Stimulated activated CD8-positive, alpha-beta memory T cell treated with anti-CD3 and anti-CD28 coated beads, Interleukin-15, amount 100 ng/mL, for 1 hour (primary cell): ENCODE results near the gene ERVH48-1.
"Not testable (repeated sequence)": the region's sequence is repeated elsewhere in the genome, so short reads cannot be mapped to it uniquely, and the experiment has no call there.

Source experiments
- DNase-seq: peaks from one replicate; pipeline ENCODE4 v3.0.0-alpha.2; 2020; ENCODE audit warnings: low read depth

ERVH48-1 gene

GRCh38 chr21:42906233-42906632, 19.2 kb downstream of the ERVH48-1 start:
- DNase-seq, result no peak

DNA sequence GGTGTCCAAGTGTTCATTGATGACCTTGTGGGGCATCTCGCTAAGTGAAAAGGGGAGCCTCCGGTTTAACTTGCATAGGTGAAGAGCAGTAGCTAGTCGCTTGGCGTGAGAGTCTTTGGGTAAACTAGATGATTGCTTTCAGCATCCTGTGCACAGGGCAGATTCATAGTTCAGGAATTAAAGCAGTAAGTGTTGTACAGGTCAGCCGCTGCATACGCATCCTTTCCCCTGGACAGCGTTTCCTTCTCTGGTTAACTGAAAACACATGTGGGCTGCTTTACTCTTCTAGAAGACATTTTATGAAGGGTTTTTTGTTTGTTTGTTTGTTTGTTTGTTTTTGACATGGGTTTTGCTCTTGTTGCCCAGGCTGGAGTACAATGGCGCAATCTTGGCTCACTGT, 20.2 kb downstream of the ERVH48-1 start:
- no peak for DNase-seq

DNA sequence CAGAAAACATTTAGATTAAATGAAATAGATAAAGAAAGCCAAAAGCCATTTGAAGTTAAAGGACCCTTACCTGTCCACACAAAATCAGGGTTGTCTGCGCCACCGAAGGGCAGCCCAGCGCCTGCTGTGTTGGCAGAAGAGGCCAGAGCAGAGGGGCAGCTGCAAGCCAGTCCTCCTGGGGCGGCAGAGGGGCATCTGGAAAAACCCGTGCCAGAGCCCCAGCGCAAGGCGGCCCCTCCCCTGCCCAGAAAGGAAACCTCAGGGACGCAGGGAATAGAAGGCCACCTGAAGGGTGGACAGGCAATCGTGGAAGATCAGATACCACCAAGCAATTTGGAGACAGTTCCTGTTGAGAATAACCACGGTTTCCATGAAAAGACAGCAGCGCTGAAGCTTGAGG, 21.6 kb downstream of the ERVH48-1 start:
- DNase-seq, result no peak

DNA sequence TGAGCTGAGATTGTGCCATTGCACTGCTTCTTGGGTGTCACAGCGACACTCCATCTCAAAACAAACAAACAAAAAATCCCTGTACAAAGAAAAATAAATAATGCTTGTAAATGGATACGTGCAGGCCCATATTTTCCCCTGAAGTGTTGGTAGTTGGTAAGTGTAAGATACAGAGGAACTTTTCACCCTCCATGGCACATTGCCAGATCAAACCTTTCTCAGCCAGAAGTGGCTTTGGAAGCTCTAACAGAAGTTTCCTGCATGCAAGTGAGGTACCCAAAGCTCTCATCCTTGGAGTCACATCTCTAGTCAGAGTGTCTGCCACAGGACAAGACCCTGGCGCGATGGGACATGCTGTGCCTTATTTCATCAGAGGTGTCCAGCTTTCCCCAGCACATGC, 25.0 kb downstream of the ERVH48-1 start:
- no peak for DNase-seq

DNA sequence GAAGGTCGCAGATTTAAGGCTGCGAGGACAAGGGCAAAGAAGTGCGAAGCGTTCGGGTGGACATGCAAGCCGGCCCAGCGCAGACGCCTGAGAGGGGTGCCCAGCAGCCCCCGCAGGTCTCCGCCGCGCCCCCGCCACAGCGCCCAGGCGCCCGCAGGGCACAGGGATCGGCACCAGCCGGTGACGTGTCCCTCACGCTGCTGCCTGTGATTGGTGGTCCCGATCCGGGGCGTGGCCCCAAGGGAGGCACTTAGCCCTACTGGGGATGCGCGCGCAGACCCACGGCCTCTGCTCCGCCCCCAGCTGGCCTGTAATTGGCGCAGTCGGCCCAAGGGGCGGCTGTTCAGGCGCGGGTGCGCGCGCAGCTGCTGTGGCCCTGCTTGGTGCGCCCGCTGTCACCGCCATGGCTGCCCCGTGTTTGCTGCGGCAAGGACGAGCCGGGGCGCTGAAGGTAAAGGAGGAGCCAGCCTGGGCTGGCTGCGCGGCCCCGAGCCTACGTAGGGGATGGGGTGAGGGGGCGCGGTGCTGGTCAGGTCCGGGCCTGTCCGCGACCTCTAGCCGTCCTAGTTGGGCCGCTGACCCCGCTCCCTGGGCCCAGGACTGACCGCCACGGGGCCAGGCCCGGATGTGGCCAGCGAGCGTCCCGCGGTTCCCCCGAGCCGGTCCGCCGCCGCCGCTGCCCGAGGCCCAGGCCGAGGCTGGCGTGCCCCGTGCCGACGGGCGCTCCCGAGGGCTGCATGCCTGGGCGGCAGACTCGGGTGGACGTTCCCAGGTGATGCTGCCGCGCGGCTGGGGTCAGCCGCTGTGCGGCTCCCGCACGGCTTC, 32.3 kb downstream of the ERVH48-1 start, which contains the start of gene NDUFV3:
TSS of gene NDUFV3 (plus strand) at position 379 of the 825 bp plus-strand sequence. CDS start at position 404, 25 bp downstream.
- DNase-seq, result peak; percentile 100

DNA sequence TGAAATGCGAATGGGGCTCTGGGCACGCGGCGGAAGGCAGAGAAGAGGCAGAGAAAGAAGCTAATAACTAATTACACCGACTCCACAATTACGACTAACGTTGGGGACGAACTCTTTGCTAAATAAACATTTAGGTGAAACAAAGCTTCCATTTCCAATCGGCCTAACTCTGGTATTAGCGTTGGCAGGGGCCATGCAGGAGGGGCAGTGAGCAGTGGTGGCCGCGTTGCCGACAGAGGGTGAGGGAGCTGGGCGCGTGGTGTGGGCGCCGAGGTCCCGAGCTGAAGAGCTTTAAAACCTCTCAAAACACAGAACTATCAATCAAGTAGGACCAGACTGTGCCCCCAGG, 32.9 kb downstream of the ERVH48-1 start:
- no peak for DNase-seq

DNA sequence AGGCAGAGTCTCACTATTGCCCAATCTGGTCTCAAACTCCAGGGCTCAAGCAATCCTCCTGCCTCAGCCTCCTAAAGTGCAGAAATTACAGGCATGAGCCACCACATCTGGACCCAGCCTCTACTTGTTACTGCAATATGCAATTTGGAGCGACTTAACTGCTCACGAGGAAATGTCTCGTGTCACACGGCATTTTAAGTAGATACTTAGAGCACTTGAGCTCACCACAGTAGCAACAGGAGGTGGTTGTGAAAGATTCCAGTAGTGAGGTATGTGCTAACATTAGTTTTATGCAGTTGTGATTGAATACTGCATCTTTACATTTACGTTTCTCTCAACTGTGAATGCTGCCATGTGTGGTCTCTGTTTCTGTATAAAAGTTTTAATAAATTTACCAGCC, 38.1 kb downstream of the ERVH48-1 start:
- no peak for DNase-seq

- DNase-seq, result no peak
Observed at GRCh38 chr21:42883921-42884320, 41.5 kb downstream of the ERVH48-1 start.

DNA sequence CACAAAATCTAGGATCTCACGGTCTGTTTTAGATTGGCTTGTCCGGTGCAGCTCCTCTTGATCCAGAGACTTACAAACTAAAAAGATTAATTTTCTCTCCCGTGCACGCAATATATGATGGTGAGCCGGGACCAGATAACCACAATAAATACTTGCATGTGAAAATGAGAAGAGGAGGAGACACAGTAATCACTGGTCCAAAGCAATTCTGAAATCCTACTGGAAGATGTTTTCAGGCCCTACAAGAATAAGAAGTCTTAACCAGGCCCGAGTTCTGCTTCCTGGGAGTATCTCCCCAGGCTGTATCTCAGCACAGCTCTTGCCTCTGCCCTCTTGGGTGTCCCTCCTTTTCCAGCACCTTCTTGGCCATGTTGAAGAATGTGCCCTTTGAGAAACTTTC, 45.1 kb downstream of the ERVH48-1 start:
- no peak for DNase-seq

DNA sequence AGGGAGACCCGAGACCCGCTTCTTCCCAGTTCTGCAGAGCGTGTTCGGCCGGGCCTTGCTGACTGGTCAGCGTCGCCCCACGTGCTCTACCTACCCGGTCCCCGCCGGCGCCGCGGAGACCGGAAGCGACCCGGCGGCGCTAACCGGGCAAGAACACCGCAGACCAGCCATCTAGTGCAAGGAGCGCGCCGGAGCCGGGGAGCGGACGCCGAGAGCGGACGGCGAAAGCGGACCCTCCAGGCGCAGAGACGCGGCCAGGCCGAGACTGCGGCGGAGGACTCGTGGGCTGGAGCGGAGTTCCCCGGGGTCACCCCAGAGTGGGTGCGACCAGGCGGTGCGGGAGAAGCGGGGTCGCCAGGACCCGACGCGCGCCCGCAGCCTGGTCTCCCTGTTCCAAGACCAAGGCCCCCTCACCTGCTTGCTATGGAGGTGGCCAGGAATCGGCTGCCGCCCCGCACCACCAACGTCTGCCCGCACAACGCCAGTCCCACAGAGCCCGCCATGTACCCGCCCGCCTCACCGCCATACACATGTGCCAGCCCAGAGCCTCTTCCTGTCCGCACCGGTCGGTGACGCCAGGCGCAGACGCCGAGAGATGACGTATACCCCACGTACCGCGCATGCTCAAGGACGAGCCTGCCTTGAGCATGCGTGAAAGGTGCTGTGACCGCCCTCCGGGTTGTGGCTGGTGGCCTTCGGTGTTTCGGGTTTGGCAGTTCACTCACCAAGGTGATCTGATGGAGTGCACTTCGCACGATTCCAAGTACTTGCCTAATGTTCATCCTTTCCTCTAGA, 46.2 kb downstream of the ERVH48-1 start, which contains the start of gene WDR4:
TSS of gene WDR4 (minus strand) at position 547 of the 795 bp plus-strand sequence. CDS start at position 503, 44 bp downstream.
- peak; percentile 99 for DNase-seq

DNA sequence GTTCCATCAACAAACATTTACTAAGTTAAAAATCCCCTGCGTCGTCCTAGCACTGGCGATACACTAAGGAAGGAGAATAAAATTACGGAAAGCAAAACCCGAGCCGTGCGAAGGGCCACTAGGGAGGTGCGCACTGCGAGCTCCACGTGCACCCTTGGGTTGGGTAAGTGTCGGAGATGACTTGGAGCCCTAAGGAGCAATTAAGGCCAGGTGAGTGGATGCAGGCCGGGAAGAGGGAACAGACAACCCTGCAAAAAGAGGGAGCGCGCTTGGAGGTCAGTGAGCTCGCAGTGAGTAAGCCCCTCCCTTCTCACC, 46.8 kb downstream of the ERVH48-1 start:
- no peak for DNase-seq

- not testable (repeated sequence) for DNase-seq
Observed at GRCh38 chr21:42875811-42876210, 49.6 kb downstream of the ERVH48-1 start.

DNA sequence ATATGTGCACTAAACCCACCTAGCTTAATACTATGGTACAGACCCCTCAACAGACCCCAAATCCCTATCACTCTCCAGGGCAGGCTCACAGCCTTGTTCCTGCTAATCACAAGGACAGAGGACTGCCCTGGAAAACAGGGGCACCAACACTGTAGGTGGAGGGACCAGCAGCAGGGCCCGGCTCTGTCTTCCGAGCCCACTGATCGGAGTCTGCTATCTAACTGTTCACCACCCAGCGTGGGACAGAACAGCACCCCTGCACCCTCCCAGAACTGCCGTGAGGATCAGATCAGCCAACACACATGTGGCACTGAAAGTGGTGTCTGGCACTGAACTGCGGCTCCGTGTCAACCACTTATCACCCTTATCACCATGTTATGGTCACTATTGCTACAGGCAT, 52.3 kb downstream of the ERVH48-1 start:
- no peak for DNase-seq

DNA sequence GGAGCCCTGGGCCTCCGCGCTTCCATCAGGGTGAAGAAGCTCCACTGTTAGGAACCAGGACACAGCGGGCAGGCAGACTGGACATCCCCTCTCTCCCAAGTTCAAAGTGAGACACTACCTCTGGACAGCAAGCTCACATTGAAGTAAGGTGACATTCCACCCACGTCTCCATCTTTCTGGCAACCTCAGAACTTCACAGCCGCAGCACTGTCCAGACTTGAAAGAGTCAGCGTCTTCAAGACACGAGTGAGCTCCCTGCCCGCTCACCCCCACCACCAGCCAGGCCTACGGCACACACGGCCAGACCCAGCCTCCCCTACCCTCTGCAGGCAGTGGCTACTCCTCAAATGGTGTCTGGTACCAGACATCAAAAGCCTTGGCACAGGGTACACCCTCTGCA, 57.2 kb downstream of the ERVH48-1 start:
- DNase-seq, result no peak
